Measurements from ENCODE around the gene GPR160. TPM values are rescaled to one million over a fixed set of nuclear protein-coding genes. Genes with fewer than 3 reads are reported as not detected.

GPR160 gene
- total and polyA plus RNA-seq, 9 of the 15 experiments (the other 6 are each of a cell fraction or from before 2014, with no cell fraction given): 1.3 to 10.5 (median 8.3) TPM

GRCh38 chr3:170037463-170038433, at the start of gene GPR160 (continued):
- TF ChIP-seq MYC (IDR thresholded peaks at IDR 0.05; ENCODE audit: low read depth, low read length): no peak
- TF ChIP-seq MYC (CRISPR knock-in tag; IDR thresholded peaks at IDR 0.05; ENCODE audit: borderline replicate concordance, low read depth): no peak
- no peak for TF ChIP-seq ZNF280B (CRISPR knock-in tag; IDR thresholded peaks at IDR 0.05)
- no peak for TF ChIP-seq STAT6 (CRISPR knock-in tag; IDR thresholded peaks at IDR 0.05)
- no peak for TF ChIP-seq HMBOX1 (IDR thresholded peaks at IDR 0.05)
- peak; percentile 73 for TF ChIP-seq NFIC (IDR thresholded peaks at IDR 0.05)
- TF ChIP-seq ZBTB26 (CRISPR knock-in tag; IDR thresholded peaks at IDR 0.05): no peak
- no peak for TF ChIP-seq TGIF2 (CRISPR knock-in tag; IDR thresholded peaks at IDR 0.05)
- TF ChIP-seq ZNF778 (CRISPR knock-in tag; IDR thresholded peaks at IDR 0.05): no peak
- TF ChIP-seq ZNF639 (CRISPR knock-in tag; conservative IDR thresholded peaks at IDR 0.05 in 1 of 2, IDR thresholded peaks at IDR 0.05 in 1 of 2): no peak
- no peak for TF ChIP-seq ZNF398 (CRISPR knock-in tag; IDR thresholded peaks at IDR 0.05)
- no peak for TF ChIP-seq ZNF124 (CRISPR knock-in tag; IDR thresholded peaks at IDR 0.05)
- TF ChIP-seq ILF3 (IDR thresholded peaks at IDR 0.05; ENCODE audit: borderline replicate concordance): no peak
- no peak for TF ChIP-seq MTA1 (IDR thresholded peaks at IDR 0.05; ENCODE audit: borderline replicate concordance)
- peak; percentile 47; the same call in 1 of the 2 replicates for TF ChIP-seq TOE1 (IDR thresholded peaks at IDR 0.05; ENCODE audit: borderline replicate concordance)
- no peak for TF ChIP-seq TOE1 (CRISPR knock-in tag; IDR thresholded peaks at IDR 0.05; ENCODE audit: borderline replicate concordance, low read depth)

Measured in K562 (cell line).